ENCODE results near the gene TSPY4.

DNA sequence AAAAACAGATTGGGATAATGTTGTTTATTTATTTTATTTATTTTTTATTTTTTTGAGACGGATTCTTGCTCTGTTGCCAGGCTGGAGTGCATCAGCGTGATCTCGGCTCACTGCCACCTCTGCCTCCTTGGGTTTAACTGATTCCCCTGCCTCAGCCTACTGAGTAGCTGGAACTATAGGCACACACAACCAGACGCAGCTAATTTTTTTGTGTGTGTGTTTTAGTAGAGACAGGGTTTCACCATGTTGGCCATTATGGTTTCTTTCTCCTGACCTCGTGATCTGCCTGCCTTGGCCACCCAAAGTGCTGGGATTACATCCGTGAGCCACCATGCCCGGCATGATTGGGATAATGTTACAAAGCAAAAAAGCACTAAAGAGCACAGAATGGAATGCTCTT, 16.3 kb upstream of the TSPY4 start:
- TF ChIP-seq, protein P1, sequence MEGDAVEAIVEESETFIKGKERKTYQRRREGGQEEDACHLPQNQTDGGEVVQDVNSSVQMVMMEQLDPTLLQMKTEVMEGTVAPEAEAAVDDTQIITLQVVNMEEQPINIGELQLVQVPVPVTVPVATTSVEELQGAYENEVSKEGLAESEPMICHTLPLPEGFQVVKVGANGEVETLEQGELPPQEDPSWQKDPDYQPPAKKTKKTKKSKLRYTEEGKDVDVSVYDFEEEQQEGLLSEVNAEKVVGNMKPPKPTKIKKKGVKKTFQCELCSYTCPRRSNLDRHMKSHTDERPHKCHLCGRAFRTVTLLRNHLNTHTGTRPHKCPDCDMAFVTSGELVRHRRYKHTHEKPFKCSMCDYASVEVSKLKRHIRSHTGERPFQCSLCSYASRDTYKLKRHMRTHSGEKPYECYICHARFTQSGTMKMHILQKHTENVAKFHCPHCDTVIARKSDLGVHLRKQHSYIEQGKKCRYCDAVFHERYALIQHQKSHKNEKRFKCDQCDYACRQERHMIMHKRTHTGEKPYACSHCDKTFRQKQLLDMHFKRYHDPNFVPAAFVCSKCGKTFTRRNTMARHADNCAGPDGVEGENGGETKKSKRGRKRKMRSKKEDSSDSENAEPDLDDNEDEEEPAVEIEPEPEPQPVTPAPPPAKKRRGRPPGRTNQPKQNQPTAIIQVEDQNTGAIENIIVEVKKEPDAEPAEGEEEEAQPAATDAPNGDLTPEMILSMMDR (IDR thresholded peaks at IDR 0.05) = no peak
- TF ChIP-seq POLR2AphosphoS5 (IDR thresholded peaks at IDR 0.05) (no peak), POLR2A (IDR thresholded peaks at IDR 0.05) (no peak), EP300 (IDR thresholded peaks at IDR 0.05; ENCODE audit: low read depth) (no peak)
